Mucosa of stomach (tissue), 1 donor: ENCODE data around the gene PHTF1.
"Not testable (repeated sequence)": the region's sequence is repeated elsewhere in the genome, so short reads cannot be mapped to it uniquely, and the experiment has no call there.

ENCODE experiments used
- H3K27me3 ChIP-seq: one replicate; pipeline ENCODE4 v1.7.0; 2013; ENCODE audit warnings: mild to moderate bottlenecking, low read length; ENCODE audit not compliant: control insufficient read depth, insufficient read depth
- H3K36me3 ChIP-seq: one replicate; pipeline ENCODE4 v1.7.0; 2013; ENCODE audit warnings: low read length; ENCODE audit not compliant: control insufficient read depth, insufficient read depth
- H3K4me1 ChIP-seq: one replicate; pipeline ENCODE4 v1.7.0; 2013; ENCODE audit warnings: mild to moderate bottlenecking, low read length; ENCODE audit not compliant: control insufficient read depth, insufficient read depth
- H3K4me3 ChIP-seq: one replicate; pipeline ENCODE4 v1.7.0; 2013; ENCODE audit warnings: low read length
- H3K9ac ChIP-seq: one replicate; pipeline ENCODE4 v1.7.0; 2013; ENCODE audit warnings: mild to moderate bottlenecking, low read length, moderate library complexity
- H3K9me3 ChIP-seq: one replicate; pipeline ENCODE4 v1.7.0; 2013; ENCODE audit warnings: mild to moderate bottlenecking, low read length, moderate library complexity; ENCODE audit not compliant: control insufficient read depth
- donor health status: Pancreatic carcinoma.

PHTF1 gene

DNA sequence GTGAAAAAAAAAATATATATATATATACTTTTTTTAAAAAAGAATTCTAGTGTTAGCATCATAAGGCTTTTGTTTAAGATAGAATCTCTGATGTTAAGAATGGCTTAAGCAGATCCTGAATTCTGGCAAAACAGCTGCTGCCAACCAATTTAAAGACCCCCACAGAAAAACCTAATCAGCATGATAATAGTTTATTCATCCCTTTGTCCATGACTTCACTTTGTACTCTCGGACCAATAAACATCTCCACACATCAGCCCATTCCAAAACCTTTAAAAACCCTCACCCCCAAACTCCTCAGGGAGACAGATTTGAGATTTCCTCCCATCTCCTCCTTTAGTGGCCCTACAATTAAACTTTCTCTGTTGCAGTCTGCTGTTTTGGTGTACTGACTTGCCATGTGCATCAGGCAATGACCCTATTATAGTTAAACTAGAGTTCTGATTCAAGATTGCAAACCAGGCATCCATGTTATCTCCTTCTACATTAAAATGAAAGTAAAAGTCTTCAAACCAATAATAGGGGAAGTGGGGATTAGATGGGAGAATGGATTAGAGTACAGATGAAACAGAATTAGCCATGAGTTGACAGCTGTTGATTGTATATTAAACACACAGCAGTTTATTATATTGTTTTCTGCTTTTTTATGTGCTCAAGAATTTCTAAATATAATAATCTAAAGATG lies 9.8 kb upstream of the PHTF1 start:
- H3K4me1 ChIP-seq = no peaks in the 10 kb centered on the region
- no peaks in the 10 kb centered on the region for H3K27me3 ChIP-seq
- no peaks in the 10 kb centered on the region for H3K9me3 ChIP-seq
- H3K9ac ChIP-seq = no peak overlapping the region
- no peaks in the 10 kb centered on the region for H3K36me3 ChIP-seq
- no peak overlapping the region for H3K4me3 ChIP-seq

DNA sequence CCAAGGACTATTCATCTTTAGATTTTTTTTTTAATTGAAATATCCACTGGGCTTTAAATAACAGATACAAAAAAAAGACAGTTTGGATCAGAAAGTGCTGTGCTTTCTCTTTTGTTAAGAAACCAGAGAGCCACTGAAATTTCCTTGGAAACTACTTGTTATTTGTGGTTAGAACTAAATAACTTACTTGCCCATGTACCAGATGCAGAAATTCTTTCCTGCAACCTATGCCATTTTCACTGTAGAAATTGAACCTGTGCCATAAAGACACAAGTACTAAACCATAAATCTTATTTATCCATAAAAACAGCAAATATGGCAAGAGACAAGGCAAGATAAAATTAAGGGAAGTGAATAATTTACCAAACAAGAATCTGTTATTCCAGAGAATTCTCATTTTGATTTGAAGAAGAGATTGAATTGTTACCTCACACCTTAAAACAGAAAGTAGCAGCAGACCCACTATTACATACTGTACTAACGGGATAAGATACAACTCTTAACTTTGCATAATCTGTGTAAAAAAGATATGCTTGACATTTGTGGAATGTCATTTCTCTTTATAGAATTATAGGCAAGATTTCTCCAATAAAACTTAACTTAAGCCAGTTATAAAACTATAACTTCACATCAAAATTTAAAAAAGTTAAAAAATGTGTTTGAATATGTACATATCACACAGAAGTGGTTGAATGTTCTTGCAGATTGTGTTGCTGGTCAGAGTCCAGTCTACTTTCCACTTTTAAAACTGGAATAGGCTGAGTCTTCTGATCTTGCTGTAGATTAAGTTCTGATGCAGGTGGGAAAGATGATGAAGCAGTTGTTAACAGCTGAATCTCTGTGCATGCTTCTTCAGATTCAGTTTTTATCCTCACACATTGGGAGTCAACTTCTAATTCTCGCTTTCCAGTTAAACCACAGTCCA lies 6.3 kb upstream of the PHTF1 start:
- no peaks in the 10 kb centered on the region for H3K27me3 ChIP-seq
- H3K9ac ChIP-seq = no peak overlapping the region
- H3K36me3 ChIP-seq = no peaks in the 10 kb centered on the region
- H3K9me3 ChIP-seq = no peaks in the 10 kb centered on the region
- no peaks in the 10 kb centered on the region for H3K4me1 ChIP-seq
- H3K4me3 ChIP-seq = no peak overlapping the region

GRCh38 chr1:113763661-113764060 lies 4.4 kb upstream of the PHTF1 start:
- Histone ChIP-seq H3K9ac (no peak overlapping the region), H3K9me3 (no peaks in the 10 kb centered on the region), H3K27me3 (no peaks in the 10 kb centered on the region), H3K4me1 (no peaks in the 10 kb centered on the region), H3K4me3 (no peak overlapping the region), H3K36me3 (no peaks in the 10 kb centered on the region)

DNA sequence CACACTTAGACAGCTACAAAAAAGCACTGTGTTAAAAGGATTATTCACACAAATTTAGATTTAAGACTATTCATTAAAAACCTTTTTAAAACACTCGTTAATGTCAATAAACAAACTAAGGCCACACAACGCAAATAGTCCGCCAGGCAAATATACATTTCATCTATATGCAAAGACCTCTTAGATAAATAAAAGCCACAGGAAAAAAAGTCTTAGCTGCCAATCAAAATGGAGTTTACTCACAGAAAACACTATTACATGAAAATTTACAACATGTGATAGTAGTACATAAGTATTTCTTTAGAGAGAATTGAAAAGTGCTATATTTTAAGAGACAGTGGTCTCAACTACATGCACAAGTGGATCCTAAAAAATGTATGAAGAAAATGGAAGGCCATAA lies 2.7 kb upstream of the PHTF1 start:
- no peak overlapping the region for H3K4me3 ChIP-seq
- H3K9ac ChIP-seq = no peak overlapping the region
- peaks cover 6% of the 10 kb centered on the region for H3K4me1 ChIP-seq
- no peaks in the 10 kb centered on the region for H3K9me3 ChIP-seq
- no peaks in the 10 kb centered on the region for H3K36me3 ChIP-seq
- H3K27me3 ChIP-seq = no peaks in the 10 kb centered on the region

DNA sequence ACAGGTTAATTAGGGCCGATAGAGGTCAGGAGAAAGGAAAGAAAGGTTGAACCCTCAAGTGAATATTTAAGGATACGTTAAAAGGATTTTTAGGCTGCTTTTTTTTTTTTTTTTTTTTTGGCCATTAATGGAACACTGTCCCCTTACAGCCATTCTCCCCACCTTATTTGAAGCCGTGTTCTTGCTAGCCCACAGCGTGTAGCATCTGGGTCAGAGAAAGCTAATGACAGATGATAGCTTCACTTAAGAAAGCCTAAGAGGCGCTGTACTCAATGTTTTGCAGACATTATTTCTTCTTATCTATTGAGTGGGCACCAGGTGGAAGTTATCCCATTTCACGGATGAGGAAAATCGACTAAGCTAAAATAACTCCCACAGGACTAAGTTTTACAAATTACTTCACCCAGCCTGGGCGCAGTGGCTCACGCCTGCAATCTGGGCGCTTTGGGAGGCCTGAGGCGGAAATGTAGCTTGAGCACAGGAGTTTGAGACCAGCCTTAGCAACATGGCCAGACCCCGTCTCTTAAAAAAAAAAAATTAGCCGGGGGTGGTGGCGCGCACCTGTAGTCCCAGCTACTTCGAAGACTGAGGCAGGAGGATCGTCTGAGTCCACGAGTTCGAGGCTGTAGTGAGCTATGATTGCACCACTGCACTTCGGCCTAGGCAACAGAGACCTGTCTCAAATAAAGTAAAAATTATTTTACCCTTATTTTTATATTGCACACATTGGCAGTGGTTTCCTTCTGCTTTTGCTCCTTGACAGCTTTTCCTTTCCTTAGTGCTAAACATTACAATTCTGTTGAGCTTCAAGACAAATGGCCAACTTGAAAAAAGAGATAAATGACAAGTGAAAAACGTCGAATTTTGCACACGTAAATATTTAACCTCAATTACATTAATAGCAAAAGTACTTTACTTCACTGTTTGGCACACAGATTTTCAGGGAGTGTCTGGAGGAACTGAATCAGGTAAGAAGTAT lies 1.1 kb upstream of the PHTF1 start:
- Histone ChIP-seq H3K9me3 (no peaks in the 10 kb centered on the region), H3K27me3 (no peaks in the 10 kb centered on the region), H3K4me3 (peak overlapping the region; percentile 85), H3K36me3 (no peaks in the 10 kb centered on the region), H3K4me1 (peaks cover 6% of the 10 kb centered on the region), H3K9ac (peak overlapping the region; percentile 88)

GRCh38 chr1:113758631-113759332 lies 504 bp downstream of the PHTF1 start:
- H3K27me3 ChIP-seq = no peaks in the 10 kb centered on the region
- peaks cover 6% of the 10 kb centered on the region for H3K4me1 ChIP-seq
- H3K9me3 ChIP-seq = no peaks in the 10 kb centered on the region
- H3K9ac ChIP-seq = peak overlapping the region; percentile 88
- H3K36me3 ChIP-seq = no peaks in the 10 kb centered on the region
- peak overlapping the region; percentile 85 for H3K4me3 ChIP-seq

DNA sequence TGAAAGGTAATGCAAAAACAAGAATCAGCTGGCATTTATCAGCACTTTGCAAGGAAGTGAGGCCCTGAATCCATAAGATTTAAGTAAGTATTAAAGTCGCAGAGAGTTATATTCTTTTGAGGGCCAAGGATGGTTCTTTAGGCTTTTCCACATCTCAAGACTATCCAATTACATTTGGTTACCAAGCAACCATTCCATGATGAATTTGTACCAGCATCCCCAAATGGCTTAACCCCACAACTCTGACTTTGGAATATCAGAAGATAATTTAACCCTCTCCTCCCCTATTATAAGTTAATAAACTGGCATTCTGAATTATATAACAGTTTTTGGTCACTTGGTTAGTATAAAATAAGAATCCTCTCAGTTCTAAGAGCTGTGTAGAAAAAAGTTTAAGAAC lies 2.8 kb downstream of the PHTF1 start:
- no peaks in the 10 kb centered on the region for H3K9me3 ChIP-seq
- H3K9ac ChIP-seq = no peak overlapping the region
- H3K27me3 ChIP-seq = no peaks in the 10 kb centered on the region
- H3K4me3 ChIP-seq = no peak overlapping the region
- H3K36me3 ChIP-seq = no peaks in the 10 kb centered on the region
- H3K4me1 ChIP-seq = peaks cover 6% of the 10 kb centered on the region

DNA sequence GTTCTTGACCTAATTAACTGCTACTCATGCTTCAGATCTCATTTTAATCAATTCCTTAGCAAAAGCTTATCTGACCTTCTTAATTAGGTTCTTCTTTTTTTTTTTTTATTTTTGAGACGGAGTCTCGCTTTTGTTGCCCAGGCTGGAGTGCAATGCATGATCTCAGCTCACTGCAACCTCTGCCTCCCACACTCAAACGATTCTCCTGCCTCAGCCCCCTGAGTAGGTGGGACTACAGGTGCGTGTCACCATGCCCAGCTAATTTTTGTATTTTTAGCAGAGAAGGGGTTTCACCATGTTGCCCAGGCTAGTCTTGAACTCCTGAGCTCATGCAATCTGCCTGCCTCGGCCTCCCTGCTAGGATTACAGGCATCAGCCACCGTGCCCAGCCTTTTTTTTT lies 6.0 kb downstream of the PHTF1 start:
- H3K36me3 ChIP-seq, H3K27me3 ChIP-seq, H3K9me3 ChIP-seq, H3K4me3 ChIP-seq, H3K4me1 ChIP-seq, H3K9ac ChIP-seq: not testable (repeated sequence)

GRCh38 chr1:113751516-113751915 lies 7.8 kb downstream of the PHTF1 start:
- Histone ChIP-seq H3K9ac (no peak overlapping the region), H3K4me1 (no peaks in the 10 kb centered on the region), H3K9me3 (no peaks in the 10 kb centered on the region), H3K4me3 (no peak overlapping the region), H3K27me3 (no peaks in the 10 kb centered on the region), H3K36me3 (no peaks in the 10 kb centered on the region)

DNA sequence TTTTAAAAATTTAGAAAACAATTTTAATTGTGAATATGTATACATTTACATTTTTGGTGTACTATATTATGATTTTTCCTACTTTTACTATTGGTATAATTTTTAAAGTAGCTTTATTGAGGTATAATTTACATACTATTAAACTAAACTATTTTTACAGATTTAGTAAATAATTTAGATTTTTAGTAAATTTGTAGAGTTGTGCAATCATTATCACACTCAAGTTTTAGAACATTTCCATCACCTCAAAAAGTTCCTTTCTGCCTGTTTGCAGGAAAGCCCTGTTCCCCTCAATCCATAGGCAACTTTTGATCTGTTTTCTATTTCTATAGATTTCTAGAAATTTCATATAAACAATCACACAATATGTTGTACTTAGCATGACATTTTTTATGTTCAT lies 8.2 kb downstream of the PHTF1 start:
- Histone ChIP-seq H3K36me3 (no peaks in the 10 kb centered on the region), H3K9me3 (no peaks in the 10 kb centered on the region), H3K27me3 (no peaks in the 10 kb centered on the region), H3K4me1 (no peaks in the 10 kb centered on the region), H3K9ac (no peak overlapping the region), H3K4me3 (no peak overlapping the region)

DNA sequence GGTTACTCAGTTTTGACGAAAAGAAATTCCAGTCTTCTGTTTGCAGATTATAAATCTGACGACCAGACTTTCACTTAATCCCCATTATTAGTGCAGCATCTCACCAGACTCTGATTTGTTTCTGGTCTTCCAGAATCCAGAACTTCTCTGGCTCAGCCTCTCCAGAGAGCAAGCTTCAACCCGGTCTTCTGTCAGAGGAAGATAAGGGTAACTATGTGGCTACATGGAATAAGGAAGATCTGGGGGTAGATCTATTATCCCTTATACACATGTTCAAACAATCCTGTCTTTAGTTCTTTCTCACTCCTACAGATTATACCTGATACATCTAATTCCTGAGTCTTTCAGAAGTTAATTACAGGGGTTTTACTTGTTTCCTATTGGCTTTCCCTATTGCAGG lies 9.9 kb downstream of the PHTF1 start:
- Histone ChIP-seq H3K36me3 (no peaks in the 10 kb centered on the region), H3K4me3 (no peak overlapping the region), H3K4me1 (peaks cover 4% of the 10 kb centered on the region), H3K9ac (no peak overlapping the region), H3K27me3 (no peaks in the 10 kb centered on the region), H3K9me3 (no peaks in the 10 kb centered on the region)
